ENCODE measurements around the gene PBLD.
"Not testable (repeated sequence)": the region's sequence is repeated elsewhere in the genome, so short reads cannot be mapped to it uniquely, and the experiment has no call there.

Gene PBLD

GRCh38 chr10:68246397-68246796 is 86.3 kb downstream of the PBLD start:
- not testable (repeated sequence) for H3K4me3 Mint-ChIP-seq; H3K27me3 Mint-ChIP-seq; H3K9me3 Mint-ChIP-seq; H3K4me1 Mint-ChIP-seq; DNase-seq; H3K27ac Mint-ChIP-seq; ATAC-seq (replicated peaks); H3K36me3 Mint-ChIP-seq

- DNase-seq = no peak
- Mint-ChIP-seq H3K27ac (no peak overlapping the region), H3K9me3 (no peaks in the 10 kb centered on the region), H3K27me3 (peaks cover 0 to 7% of the 10 kb centered on the region in 2 donors), H3K4me3 (no peak overlapping the region), H3K36me3 (no peaks in the 10 kb centered on the region), H3K4me1 (no peaks in the 10 kb centered on the region)
- no peak for ATAC-seq (replicated peaks)
Measured at GRCh38 chr10:68242051-68242450, 90.7 kb downstream of the PBLD start.

- ATAC-seq (replicated peaks) (no peak), DNase-seq (no peak)
- Mint-ChIP-seq H3K27ac (no peak overlapping the region), H3K27me3 (peaks cover 0 to 7% of the 10 kb centered on the region in 2 donors), H3K4me1 (no peaks in the 10 kb centered on the region), H3K36me3 (no peaks in the 10 kb centered on the region), H3K9me3 (no peaks in the 10 kb centered on the region), H3K4me3 (no peak overlapping the region)
Measured at GRCh38 chr10:68239596-68240150, 93.1 kb downstream of the PBLD start.

GRCh38 chr10:68239069-68239468 is 93.7 kb downstream of the PBLD start:
- Mint-ChIP-seq H3K4me3 (no peak overlapping the region), H3K27ac (no peak overlapping the region), H3K4me1 (no peaks in the 10 kb centered on the region), H3K9me3 (no peaks in the 10 kb centered on the region), H3K27me3 (peaks cover under 1 to 7% of the 10 kb centered on the region in 2 donors), H3K36me3 (no peaks in the 10 kb centered on the region)
- ATAC-seq (replicated peaks) (no peak), DNase-seq (no peak)

- ATAC-seq (replicated peaks) (no peak), DNase-seq (no peak)
- Mint-ChIP-seq H3K4me1 (no peaks in the 10 kb centered on the region), H3K9me3 (no peaks in the 10 kb centered on the region), H3K27me3 (peaks cover 7 to 14% of the 10 kb centered on the region in 2 donors), H3K36me3 (no peaks in the 10 kb centered on the region), H3K4me3 (no peak overlapping the region), H3K27ac (no peak overlapping the region)
Measured at GRCh38 chr10:68238371-68238770, 94.4 kb downstream of the PBLD start.

- H3K27me3 Mint-ChIP-seq = peaks cover 12 to 19% of the 10 kb centered on the region in 2 donors
- H3K9me3 Mint-ChIP-seq = no peaks in the 10 kb centered on the region
- DNase-seq = no peak
- ATAC-seq (replicated peaks) = no peak
- H3K36me3 Mint-ChIP-seq = no peaks in the 10 kb centered on the region
- peaks cover 0 to 1% of the 10 kb centered on the region in 2 donors for H3K4me1 Mint-ChIP-seq
- H3K4me3 Mint-ChIP-seq = no peak overlapping the region
- no peak overlapping the region for H3K27ac Mint-ChIP-seq
Measured at GRCh38 chr10:68237173-68237572, 95.6 kb downstream of the PBLD start.

- no peak overlapping the region for H3K4me3 Mint-ChIP-seq
- no peak overlapping the region for H3K27ac Mint-ChIP-seq
- no peaks in the 10 kb centered on the region for H3K9me3 Mint-ChIP-seq
- H3K27me3 Mint-ChIP-seq = peaks cover 19 to 21% of the 10 kb centered on the region in 2 donors
- DNase-seq (no peak), ATAC-seq (replicated peaks) (no peak)
- H3K4me1 Mint-ChIP-seq = peaks cover 3 to 8% of the 10 kb centered on the region in 2 donors
- H3K36me3 Mint-ChIP-seq = no peaks in the 10 kb centered on the region
Measured at GRCh38 chr10:68235581-68235980, 97.1 kb downstream of the PBLD start.

GRCh38 chr10:68235111-68235510 is 97.6 kb downstream of the PBLD start:
- DNase-seq (no peak), ATAC-seq (replicated peaks) (no peak)
- H3K9me3 Mint-ChIP-seq = no peaks in the 10 kb centered on the region
- no peak overlapping the region for H3K27ac Mint-ChIP-seq
- peaks cover 19 to 22% of the 10 kb centered on the region in 2 donors for H3K27me3 Mint-ChIP-seq
- peaks cover 3 to 8% of the 10 kb centered on the region in 2 donors for H3K4me1 Mint-ChIP-seq
- no peak overlapping the region for H3K4me3 Mint-ChIP-seq
- no peaks in the 10 kb centered on the region for H3K36me3 Mint-ChIP-seq

- no peak for ATAC-seq (replicated peaks)
- Mint-ChIP-seq H3K27me3 (peaks cover 33 to 36% of the 10 kb centered on the region in 2 donors), H3K9me3 (no peaks in the 10 kb centered on the region), H3K4me3 (no peak overlapping the region), H3K36me3 (no peaks in the 10 kb centered on the region), H3K4me1 (peaks cover 3 to 8% of the 10 kb centered on the region in 2 donors), H3K27ac (no peak overlapping the region)
- DNase-seq = no peak
Measured at GRCh38 chr10:68233046-68233445, 99.7 kb downstream of the PBLD start.
